ENCODE data around the gene TPRKB.

GRCh38 chr2:73766349-73766748 lies 29.2 kb upstream of the TPRKB start:
- TF ChIP-seq CTCF (IDR thresholded peaks at IDR 0.05) (no peak), POLR2A (IDR thresholded peaks at IDR 0.05) (no peak), POLR2AphosphoS5 (IDR thresholded peaks at IDR 0.05) (no peak)

Data from prostate gland (tissue), 2 donors.